ENCODE data around the gene OR2M5.

Gene OR2M5

DNA sequence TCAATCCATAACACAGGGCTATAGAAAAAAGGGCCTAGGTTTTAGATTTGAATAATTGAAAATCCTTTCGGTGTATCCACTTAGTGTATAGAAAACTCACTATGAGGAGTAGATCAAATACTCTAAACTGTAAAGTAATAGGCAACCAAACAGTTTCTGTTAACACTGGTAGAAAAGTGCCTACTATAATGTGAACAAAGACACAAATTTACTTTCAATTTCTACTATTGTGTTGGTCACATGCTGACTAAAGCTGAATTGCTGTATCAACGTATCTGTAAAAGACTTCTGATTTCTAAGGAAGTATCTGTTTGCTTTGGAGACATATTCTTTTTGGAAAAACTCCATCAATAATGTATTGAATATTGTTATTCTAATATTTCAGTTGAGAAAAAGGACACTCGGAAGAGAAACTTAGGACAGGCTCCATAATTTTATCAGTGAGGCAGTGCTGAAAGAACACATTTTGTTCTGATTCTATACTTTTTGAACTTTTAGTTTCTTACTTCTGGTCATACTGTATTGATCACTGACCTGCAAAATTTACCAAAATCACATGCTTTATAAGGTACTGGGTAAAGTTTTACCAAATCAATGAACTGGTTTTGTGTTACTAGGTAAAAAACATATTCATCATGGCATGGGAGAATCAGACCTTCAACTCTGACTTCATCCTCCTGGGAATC lies at the start of gene OR2M5:
TSS of gene OR2M5 (plus strand) at position 636 of the 686 bp plus-strand sequence. CDS start at position 636, 0 bp downstream.
- no peak for DNase-seq

DNA sequence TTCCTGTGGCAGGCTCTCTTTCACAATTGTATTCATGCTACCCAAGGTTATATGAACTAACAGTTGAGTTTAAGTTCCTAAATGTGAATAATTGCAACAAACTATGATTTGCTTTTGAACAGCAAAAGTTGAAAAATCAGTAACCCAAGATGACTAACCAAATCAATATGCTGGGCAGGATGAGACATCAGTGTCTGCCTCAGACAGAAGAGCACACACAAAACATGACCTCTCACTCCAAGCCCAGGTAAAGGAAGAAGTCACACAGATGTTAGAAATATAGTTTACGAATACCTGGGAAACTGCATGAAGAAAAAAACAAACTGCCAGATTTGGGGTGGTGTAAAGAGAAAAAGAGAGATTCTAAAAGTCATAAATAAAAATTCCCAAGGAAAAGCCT lies 46.4 kb upstream of the OR2M5 start:
- DNase-seq, result no peak

- no peak for DNase-seq
Observed at GRCh38 chr1:248102847-248103246, 42.1 kb upstream of the OR2M5 start.

DNA sequence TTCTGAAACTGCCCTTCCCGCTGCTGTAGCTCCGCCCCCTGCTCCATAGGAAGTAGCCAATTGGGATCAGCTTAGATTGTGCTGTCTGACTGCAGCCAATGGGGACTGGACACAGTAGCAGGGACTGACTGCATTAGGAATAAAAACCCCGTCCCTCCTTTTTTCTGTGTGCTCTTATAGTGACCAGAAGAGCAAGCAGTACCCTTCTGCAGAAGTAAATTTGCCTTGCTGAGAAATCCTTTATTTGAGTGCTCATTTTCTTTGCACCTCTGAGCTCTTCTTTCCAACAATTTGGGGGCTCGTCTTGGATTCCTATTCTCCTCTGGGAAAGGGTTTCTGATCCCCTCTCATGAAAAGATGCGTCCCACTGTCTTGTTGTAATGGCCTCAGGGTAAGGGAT lies 33.8 kb upstream of the OR2M5 start:
- no peak for DNase-seq

DNA sequence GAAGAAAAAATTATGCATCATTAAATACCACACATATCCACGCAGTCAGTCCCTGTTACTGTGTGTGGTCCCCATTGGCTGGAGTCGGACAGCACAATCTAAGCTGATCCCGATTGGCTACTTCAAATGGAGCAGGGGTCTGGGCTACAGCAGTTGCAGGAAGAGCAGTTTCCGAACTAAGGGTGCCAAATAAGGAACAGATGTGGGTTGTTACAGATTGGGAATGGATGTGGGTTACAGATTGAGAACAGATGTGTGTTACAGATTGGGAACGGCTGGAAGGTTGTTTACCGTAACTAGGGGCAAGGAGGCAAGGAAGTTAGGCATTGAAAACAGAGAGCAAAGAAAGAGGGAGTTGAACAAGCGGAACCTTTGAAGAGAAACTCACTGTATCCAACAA lies 30.1 kb upstream of the OR2M5 start:
- no peak for DNase-seq

DNA sequence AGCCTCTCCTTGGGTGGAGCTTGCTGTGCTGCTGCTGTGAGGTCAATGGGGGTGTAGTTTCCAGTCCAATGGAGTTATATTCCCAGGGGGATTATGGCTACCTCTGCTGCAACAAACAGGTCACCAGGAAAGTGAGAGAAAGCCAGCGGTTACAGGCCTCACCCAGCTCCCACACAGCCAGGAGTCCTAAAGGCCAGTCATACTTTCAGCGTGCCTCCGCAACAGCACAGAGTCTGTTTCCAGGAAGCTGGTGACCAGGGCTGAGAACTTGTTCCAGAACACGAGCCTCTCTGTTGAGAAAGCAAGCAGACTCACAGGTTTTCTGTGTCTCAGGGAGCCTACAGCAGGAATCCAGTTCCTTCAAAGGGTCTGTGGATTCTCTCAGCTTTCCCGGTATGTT lies 17.3 kb upstream of the OR2M5 start:
- no peak for DNase-seq

DNA sequence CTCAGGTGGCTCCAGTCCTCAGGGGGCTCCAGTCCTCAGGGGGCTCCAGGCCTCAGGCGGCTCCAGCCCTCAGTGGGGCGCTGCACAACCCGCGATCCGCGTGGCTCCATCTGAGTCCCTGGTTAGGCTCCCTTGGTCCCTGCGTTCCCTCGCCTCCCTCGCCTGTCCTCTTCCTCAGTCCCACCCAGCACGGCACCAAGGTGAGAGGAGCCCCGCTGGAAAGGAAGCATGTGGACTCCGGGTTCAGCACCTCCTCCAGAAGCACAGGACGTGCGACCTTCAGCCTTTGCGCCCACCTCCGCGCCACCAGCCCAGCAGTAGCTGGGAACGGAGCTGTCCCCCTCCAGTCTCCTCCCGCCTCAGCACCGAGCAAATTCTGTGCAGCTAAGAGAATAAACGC lies 8.1 kb upstream of the OR2M5 start:
- DNase-seq, result no peak

GRCh38 chr1:248140846-248141245 lies 4.1 kb upstream of the OR2M5 start:
- DNase-seq, result no peak

GRCh38 chr1:248143311-248143710 lies 1.6 kb upstream of the OR2M5 start:
- no peak for DNase-seq

GRCh38 chr1:248152056-248152827 lies 7.3 kb downstream of the OR2M5 start:
- DNase-seq, result no peak

GRCh38 chr1:248155927-248156326 lies 11.0 kb downstream of the OR2M5 start:
- DNase-seq, result no peak

- no peak for DNase-seq
Observed at GRCh38 chr1:248158758-248159157, 13.8 kb downstream of the OR2M5 start.

DNA sequence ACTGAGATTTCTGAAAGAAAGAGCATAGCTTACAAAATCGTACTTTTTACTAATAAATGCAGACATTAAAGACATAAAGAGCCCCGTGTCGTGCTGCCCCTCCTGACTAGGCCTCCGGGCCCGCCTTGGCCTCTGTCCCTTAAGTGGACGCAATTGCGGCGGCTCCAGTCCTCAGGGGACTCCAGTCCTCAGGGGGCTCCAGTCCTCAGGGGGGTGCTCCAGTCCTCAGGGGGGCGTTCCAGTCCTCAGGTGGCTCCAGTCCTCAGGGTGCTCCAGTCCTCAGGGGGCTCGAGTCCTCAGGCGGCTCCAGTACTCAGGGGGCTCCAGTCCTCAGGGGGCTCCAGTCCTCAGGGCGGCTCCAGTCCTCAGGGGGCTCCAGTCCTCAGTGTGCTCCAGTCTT lies 19.1 kb downstream of the OR2M5 start:
- no peak for DNase-seq

- no peak for DNase-seq
Observed at GRCh38 chr1:248165186-248165585, 20.2 kb downstream of the OR2M5 start.

DNA sequence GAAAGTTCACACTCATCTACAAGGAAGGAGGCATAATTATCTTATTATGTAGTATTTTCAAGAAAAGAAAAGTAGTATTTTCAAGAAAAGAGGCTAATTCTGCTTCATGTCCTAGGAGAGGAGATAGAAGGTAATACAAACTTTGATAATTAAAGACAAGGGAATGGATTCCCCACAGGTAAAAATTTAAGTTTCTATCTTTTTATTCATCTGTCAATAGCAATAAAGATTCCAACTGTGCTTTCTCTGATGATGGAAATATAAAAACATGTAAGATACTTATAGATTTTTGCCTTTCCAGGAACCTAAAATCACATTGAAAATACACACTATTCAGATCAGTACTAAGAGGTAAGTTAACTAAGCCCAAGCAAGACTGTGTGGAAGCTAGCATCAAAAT lies 29.6 kb downstream of the OR2M5 start, which contains the start of gene OR2M2:
TSS of gene OR2M2 (plus strand) at position 301 of the 400 bp plus-strand sequence. CDS start 5,165 bp downstream, outside the sequence.
- DNase-seq, result no peak

- DNase-seq, result no peak
Observed at GRCh38 chr1:248183996-248184395, 39.0 kb downstream of the OR2M5 start.

DNA sequence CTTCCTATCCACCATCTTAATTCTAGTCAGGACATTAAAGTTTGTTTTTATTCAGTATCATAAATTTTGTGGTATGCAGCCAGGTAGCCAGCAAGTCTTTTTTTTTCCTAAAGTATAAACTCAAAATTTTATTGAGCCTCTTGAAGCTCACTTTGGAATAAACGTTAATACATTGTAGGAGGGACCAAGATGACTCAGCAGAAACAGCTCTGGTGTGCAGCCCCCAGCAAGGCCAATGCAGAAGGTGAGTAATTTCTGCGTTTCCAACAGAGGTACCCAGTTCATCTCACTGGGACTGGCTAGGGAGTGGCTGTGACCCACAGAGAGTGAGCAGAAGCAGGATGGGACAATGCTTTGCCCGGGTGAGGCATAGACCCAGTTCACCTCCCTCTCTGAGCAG lies 42.4 kb downstream of the OR2M5 start:
- DNase-seq, result no peak

DNA sequence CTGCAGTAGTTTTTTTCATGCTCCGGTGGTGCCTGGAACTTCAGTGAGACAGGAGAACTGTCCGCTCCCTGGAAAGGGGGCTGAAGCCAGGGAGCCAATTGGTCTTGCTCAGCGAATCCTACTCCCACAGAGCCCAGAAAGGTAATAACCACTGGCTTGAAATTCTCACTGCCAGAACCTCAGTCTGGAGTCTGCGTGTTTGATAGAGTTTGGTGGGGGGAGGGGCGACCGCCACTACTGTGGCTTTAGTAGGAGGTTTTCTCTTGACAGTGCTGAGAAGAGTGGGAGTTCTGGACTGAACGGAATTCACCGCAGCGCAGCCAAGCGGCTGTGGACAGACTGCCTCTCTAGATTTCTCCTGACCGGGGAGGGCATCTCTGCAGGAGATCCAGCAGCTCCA lies 44.1 kb downstream of the OR2M5 start:
- no peak for DNase-seq

- DNase-seq, result no peak
Observed at GRCh38 chr1:248194117-248194516, 49.2 kb downstream of the OR2M5 start.
